Nephron (organoid): Measurements from ENCODE around the gene MAP3K5.

Source experiments
- H3K27ac Mint-ChIP-seq, 3 experiments: 2 replicates each; pipeline ENCODE4 v1.8.0; 2020; ENCODE audit warnings: mixed read lengths in 3 of 3, mild to moderate bottlenecking in 2 of 3, moderate library complexity in 1 of 3
- H3K27me3 Mint-ChIP-seq: 2 replicates; pipeline ENCODE4 v1.8.0; 2021; ENCODE audit warnings: low read depth, mild to moderate bottlenecking, moderate library complexity, mixed read lengths
- H3K36me3 Mint-ChIP-seq: 2 replicates; pipeline ENCODE4 v1.8.0; 2020; ENCODE audit warnings: low read depth, mixed read lengths
- H3K4me1 Mint-ChIP-seq: 2 replicates; pipeline ENCODE4 v1.8.0; 2020; ENCODE audit warnings: mixed read lengths
- H3K4me3 Mint-ChIP-seq, 3 experiments: 2 replicates each; pipeline ENCODE4 v1.8.0; 2020; ENCODE audit warnings: mild to moderate bottlenecking in 3 of 3, mixed read lengths in 3 of 3, moderate library complexity in 2 of 3
- H3K9me3 Mint-ChIP-seq: 2 replicates; pipeline ENCODE4 v1.8.0; 2020; ENCODE audit warnings: mixed read lengths
- CTCF ChIP-seq, 3 experiments: fragments of 200-600 bp; sonication (generic); IDR thresholded peaks; one replicate each; pipeline ENCODE4 v1.5.0; 2021; ENCODE audit warnings: antibody characterized with exemption in 3 of 3; ENCODE audit not compliant: unreplicated experiment in 3 of 3

Gene MAP3K5

GRCh38 chr6:136739071-136739470 lies 53.2 kb downstream of the MAP3K5 start:
- peak overlapping the region in 2 of 3 experiments; percentile 46 to 90 for H3K27ac Mint-ChIP-seq
- H3K36me3 Mint-ChIP-seq = no peaks in the 10 kb centered on the region
- no peaks in the 10 kb centered on the region for H3K27me3 Mint-ChIP-seq
- H3K4me1 Mint-ChIP-seq = peaks cover 30% of the 10 kb centered on the region
- H3K4me3 Mint-ChIP-seq = no peak overlapping the region
- TF ChIP-seq CTCF (IDR thresholded peaks at IDR 0.05; ENCODE audit: unreplicated experiment in 3 of 3) = no peak
- no peaks in the 10 kb centered on the region for H3K9me3 Mint-ChIP-seq

- no peaks in the 10 kb centered on the region for H3K36me3 Mint-ChIP-seq
- H3K4me1 Mint-ChIP-seq = peaks cover 30% of the 10 kb centered on the region
- no peak for TF ChIP-seq CTCF (IDR thresholded peaks at IDR 0.05; ENCODE audit: unreplicated experiment in 3 of 3)
- no peaks in the 10 kb centered on the region for H3K27me3 Mint-ChIP-seq
- H3K9me3 Mint-ChIP-seq = no peaks in the 10 kb centered on the region
- H3K27ac Mint-ChIP-seq = peak overlapping the region; percentile 16 to 90 (median 46)
- no peak overlapping the region for H3K4me3 Mint-ChIP-seq
These were observed 53.6 kb downstream of the MAP3K5 start for GRCh38 chr6:136738692-136739057.

GRCh38 chr6:136737871-136738691 lies 54.2 kb downstream of the MAP3K5 start:
- Mint-ChIP-seq H3K36me3 (no peaks in the 10 kb centered on the region), H3K27me3 (no peaks in the 10 kb centered on the region), H3K4me1 (peaks cover 30% of the 10 kb centered on the region), H3K27ac (peak overlapping the region; percentile 23 to 90 (median 46)), H3K9me3 (no peaks in the 10 kb centered on the region), H3K4me3 (no peak overlapping the region)
- TF ChIP-seq CTCF (IDR thresholded peaks at IDR 0.05; ENCODE audit: unreplicated experiment in 3 of 3) = no peak

- no peaks in the 10 kb centered on the region for H3K9me3 Mint-ChIP-seq
- H3K4me1 Mint-ChIP-seq = peaks cover 30% of the 10 kb centered on the region
- H3K4me3 Mint-ChIP-seq = no peak overlapping the region
- no peaks in the 10 kb centered on the region for H3K36me3 Mint-ChIP-seq
- no peak for TF ChIP-seq CTCF (IDR thresholded peaks at IDR 0.05; ENCODE audit: unreplicated experiment in 3 of 3)
- H3K27ac Mint-ChIP-seq = peak overlapping the region; percentile 23 to 90 (median 46)
- no peaks in the 10 kb centered on the region for H3K27me3 Mint-ChIP-seq
These were observed 54.9 kb downstream of the MAP3K5 start for GRCh38 chr6:136737374-136737844.

- Mint-ChIP-seq H3K4me3 (no peak overlapping the region), H3K9me3 (no peaks in the 10 kb centered on the region), H3K4me1 (peaks cover 30% of the 10 kb centered on the region), H3K27ac (peak overlapping the region in 1 of 3 experiments; percentile 62), H3K36me3 (no peaks in the 10 kb centered on the region), H3K27me3 (no peaks in the 10 kb centered on the region)
- no peak for TF ChIP-seq CTCF (IDR thresholded peaks at IDR 0.05; ENCODE audit: unreplicated experiment in 3 of 3)
These were observed 55.9 kb downstream of the MAP3K5 start for GRCh38 chr6:136736281-136736960.
